ENCODE data around the gene CCDC7.
"Not testable (repeated sequence)": the region's sequence is repeated elsewhere in the genome, so short reads cannot be mapped to it uniquely, and the experiment has no call there.

The CCDC7 gene

DNA sequence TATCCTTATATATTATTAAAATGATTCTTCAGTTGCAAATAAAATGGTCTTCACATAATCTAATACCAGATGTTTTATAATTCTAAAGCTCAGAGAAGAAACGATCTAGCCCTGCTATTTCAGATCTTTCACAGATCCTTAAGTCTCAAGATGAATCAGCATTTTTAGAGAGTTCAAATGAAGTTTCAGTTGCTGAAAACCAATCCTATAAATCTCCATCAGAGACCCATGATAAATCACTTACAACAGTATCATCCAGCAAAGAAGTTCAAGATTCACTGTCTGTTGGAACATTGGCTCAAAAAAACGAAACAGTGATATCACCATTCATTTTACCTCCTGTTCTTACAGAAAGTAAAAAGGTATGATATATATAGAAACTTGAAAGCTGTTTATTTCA lies 137.0 kb downstream of the CCDC7 start:
- no peak for DNase-seq

GRCh38 chr10:32598022-32598421 lies 152.1 kb downstream of the CCDC7 start:
- DNase-seq = not testable (repeated sequence)

DNA sequence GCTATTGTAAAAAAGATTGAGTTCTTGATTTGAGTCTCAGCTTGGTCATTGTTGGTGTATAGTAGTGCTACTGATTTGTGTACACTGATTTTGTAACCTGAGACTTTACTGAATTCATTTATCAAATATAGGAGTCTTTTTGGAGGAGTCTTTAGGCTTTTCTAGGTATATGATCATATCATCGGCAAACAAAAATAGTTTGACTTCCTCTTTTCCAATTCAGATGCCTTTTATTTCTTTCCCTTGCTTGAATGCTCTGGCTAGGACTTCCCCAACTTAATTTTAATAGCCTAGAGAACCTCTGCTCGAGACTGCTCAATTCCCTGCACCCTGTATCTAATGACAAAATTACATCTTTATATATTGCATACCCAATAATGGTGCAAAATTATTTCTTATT lies 154.4 kb downstream of the CCDC7 start:
- no peak for DNase-seq

DNA sequence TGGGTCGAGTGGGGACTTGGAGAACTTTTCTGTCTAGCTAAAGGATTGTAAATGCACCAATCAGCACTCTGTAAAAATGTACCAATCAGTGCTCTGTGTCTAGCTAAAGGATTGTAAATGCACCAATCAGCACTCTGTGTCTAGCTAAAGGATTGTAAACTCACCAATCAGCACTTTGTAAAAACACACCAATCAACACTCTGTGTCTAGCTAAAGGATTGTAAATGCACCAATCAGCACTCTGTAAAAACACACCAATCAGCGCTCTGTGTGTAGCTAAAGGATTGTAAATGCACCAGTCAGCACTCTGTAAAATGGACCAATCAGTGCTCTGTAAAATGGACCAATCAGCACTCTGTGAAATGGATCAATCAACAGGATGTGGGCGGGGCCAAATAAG lies 155.6 kb downstream of the CCDC7 start:
- DNase-seq = not testable (repeated sequence)

GRCh38 chr10:32605787-32606186 lies 159.8 kb downstream of the CCDC7 start:
- DNase-seq = no peak

- DNase-seq = not testable (repeated sequence)
Measured at GRCh38 chr10:32610543-32610942, 164.6 kb downstream of the CCDC7 start.

DNA sequence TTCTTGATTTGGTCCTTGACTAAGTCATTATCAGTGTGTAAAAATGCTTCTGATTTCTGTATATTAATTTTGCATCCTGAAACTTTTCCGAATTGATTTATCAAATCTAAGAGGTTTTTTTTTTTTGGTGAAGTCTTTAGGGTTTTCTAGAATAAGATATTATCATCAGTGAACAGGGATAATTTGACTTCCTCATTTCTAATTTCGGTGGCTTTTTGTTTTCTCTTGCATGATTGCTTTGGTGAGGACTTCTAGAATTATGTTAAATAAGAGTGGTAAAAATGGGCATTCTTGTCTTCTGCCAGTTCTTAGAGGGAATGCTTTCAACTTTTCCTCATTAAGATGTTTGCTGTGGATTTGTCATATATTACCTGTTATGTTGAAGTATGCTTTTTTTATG lies 170.5 kb downstream of the CCDC7 start:
- no peak for DNase-seq

DNA sequence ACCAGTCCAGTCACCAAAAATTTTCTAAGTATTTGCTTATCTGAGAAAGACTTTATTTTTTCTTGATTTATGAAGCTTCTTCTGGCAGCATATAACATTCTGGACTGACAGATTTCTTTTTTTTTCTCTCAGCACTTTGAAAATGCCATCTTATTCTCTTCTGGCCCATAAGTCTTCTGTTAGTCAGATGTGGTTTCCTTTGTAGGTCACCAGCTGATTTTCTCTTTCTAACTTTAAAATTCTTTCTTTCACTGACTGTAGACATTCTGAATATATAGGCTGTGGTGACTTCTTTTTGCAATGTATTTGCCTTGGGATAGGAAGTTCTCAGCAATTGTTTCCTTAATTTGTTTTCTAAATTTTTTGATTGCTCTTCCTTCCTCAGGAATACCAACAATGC lies 172.5 kb downstream of the CCDC7 start:
- no peak for DNase-seq

- DNase-seq = peak in 1 of 5 experiments; percentile 3
Measured at GRCh38 chr10:32621969-32622368, 176.0 kb downstream of the CCDC7 start.

- no peak for DNase-seq
Measured at GRCh38 chr10:32622409-32622808, 176.5 kb downstream of the CCDC7 start.

DNA sequence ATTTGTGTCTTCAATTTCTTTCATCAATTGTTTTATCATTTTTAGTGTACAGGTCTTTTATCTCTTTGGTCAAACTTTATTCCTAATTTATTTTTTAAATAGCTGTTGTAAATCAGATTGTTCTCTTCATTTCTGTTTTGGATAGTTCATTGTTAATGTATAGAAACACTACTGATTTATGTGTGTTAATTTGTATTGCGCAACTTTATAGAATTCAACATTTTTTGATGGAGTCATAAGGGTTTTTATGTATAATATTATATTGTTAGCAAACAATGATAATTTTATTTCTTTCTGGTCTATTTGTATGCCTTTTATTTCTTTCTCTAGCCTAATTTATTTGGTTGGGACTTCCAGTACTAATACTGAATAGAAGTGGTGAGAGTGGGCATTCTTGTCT lies 181.2 kb downstream of the CCDC7 start:
- DNase-seq = no peak

DNA sequence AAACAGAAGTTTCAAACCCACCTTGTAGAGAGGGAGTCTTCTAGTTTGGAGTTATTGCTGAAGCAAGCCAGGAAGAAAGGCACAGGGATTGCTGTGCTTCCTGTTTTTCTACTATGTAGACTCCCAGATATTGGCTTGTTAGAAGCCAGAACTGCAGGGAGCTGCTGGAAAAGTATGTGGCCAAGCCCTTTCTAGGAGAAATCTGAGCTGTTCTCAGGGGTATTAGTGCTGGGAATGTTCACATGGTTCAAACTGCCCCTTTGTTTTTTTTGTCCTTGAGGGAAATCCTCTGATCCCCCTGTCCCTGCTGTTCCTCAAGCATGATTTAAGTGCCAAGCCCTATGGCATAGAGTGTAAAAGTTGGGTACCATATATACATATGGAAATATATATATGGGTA lies 184.0 kb downstream of the CCDC7 start:
- DNase-seq = no peak

GRCh38 chr10:32646535-32646934 lies 200.6 kb downstream of the CCDC7 start:
- no peak for DNase-seq

DNA sequence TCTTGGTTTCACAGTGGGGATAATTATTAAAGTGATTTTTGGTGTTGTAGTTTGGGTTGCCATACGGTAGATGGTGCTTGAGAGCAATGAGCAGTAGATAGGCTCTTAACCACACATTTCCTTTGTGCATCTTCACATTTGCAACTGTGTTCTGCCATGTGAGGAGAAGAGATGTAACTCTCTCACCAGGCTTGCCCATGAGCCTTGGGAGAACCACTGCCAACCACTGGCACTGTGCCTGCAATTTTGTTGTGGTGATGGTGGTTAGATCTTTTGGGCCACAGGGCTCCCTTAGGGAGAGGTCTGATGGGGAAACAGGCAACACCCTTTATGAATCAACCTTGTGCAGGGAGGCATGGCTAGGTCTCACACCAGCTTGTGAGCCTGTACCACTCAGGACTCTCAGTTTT lies 204.3 kb downstream of the CCDC7 start:
- peak in 2 of 5 experiments; percentile 6 to 50 for DNase-seq

- DNase-seq = not testable (repeated sequence)
Measured at GRCh38 chr10:32657430-32657829, 211.5 kb downstream of the CCDC7 start.

GRCh38 chr10:32661346-32661745 lies 215.4 kb downstream of the CCDC7 start:
- no peak for DNase-seq

DNA sequence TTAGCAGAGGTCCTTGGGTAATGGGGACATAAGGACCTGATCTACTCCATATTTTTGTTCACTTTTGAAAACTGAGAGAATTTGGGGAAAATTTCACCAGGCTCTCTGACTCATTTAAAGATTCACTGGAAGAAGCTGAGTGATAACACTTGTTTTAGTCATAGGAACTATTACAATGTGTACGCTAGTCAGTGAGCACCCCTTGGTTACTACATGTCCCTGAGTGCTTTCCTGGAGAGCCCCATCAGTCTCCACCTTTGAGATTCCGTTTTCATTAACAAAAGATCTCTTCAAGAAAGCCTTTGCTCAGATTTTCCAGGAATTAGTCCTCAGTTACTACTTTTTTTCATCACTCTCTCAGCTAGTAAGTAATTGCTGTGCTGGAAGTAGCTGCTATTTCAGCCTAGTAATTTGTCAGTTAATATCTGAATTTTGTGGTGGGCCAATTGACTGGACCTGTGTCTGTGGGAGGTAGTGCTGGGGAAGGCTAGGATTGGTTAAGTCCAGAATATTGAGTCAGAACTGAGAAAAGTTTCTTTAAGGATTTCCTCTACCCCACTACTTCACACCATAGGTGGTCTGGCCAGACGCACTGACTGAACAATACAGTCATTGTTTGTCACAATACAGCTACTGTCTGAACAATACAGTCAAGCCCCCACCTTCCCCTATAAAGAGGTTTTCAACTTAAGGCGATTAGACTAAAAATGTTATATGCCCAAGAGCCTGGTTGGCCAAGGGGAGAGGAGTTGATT lies 235.0 kb downstream of the CCDC7 start:
- DNase-seq = peak in 1 of 5 experiments; percentile 4

GRCh38 chr10:32684291-32684690 lies 238.4 kb downstream of the CCDC7 start:
- DNase-seq = no peak

DNA sequence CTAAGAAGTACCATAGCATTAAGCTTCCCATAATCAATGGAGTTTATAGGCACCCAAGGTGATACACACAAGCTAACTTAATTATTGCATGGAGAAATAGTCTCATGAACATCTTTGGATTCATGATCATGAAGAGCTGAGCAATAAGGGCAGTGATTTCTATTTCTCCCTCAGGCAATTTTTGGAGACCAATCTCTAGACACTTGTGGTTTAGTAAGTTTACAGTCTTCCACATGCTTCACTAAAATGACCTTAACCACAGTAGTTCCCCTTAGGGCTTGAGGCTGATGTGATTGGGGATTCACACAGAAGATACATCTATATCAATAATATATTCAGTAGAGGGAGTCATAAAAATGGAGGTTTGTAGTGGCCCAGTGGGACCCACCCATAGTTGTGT lies 241.2 kb downstream of the CCDC7 start:
- DNase-seq = no peak

DNA sequence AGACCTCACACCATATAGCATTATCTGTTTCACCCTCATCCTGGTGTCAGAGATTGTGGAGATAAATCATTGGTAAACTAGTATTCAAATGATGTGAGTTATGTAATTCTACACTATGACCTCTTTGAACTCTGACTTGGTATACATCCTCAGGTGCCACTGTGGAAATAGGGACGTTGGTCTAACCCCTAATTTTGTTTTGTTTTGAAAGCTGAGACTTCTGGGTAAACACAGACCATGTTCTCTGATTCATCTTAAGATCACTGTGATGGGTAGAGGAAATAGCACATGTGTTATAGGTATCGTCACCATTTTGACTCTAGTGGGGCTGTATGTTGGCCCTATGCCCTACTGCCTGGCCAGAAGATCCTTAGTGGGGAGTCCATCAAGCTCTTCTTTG lies 241.6 kb downstream of the CCDC7 start:
- DNase-seq = no peak

- no peak for DNase-seq
Measured at GRCh38 chr10:32692174-32692573, 246.2 kb downstream of the CCDC7 start.

GRCh38 chr10:32693441-32693979 lies 247.6 kb downstream of the CCDC7 start:
- DNase-seq = no peak

GRCh38 chr10:32699683-32700082 lies 253.7 kb downstream of the CCDC7 start:
- not testable (repeated sequence) for DNase-seq

DNA sequence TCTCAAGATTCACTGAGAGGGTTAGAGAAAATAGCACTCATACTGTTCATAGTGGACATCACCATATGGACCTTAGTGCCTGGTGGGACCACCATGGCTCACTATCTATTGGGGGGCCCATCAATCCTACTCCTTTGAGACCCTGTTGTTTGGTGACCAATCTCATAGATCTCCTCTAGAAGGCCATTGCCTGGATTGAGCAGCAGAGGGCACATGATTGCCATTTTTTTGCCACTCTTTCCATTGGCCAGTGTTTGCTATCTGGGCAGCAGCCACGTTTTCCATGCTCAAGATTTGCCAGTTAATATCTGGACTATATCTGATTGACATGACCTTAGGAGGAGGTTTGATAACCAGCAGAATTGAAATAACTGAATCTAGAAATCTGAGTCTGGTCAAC lies 267.6 kb downstream of the CCDC7 start:
- DNase-seq = no peak

GRCh38 chr10:32731527-32731926 lies 285.6 kb downstream of the CCDC7 start:
- DNase-seq = no peak
